Prostate gland (tissue), 2 donors: ENCODE results near the gene REEP3. TPM values are rescaled to one million over a fixed set of nuclear protein-coding genes. Genes with fewer than 3 reads are reported as not detected.
A peak's percentile ranks its signal among the peaks of the same experiment; 100 is the strongest.
"Not testable (repeated sequence)": the region's sequence is repeated elsewhere in the genome, so short reads cannot be mapped to it uniquely, and the experiment has no call there.

Source experiments
- DNase-seq: peaks from one replicate; pipeline ENCODE4 v3.0.0-alpha.2; 2019; ENCODE audit warnings: low spot score
- H3K27ac ChIP-seq, 2 donors: fragments of 200-600 bp; sonication (generic); 2 replicates each; pipeline ENCODE4 v1.5.1; 2017 to 2019
- H3K27me3 ChIP-seq: fragments of 200-600 bp; sonication (generic); replicated peaks from 2 replicates; pipeline ENCODE4 v1.5.1; 2019; ENCODE audit not compliant: insufficient read depth
- H3K36me3 ChIP-seq, 2 donors: fragments of 200-600 bp; sonication (generic); 1 replicate in 1 of 2; 2 replicates in 1 of 2; pipeline versions ENCODE4 v1.5.1 to v1.8.1; 2017 to 2019
- H3K4me1 ChIP-seq: fragments of 200-600 bp; sonication (generic); replicated peaks from 2 replicates; pipeline ENCODE4 v1.5.1; 2019
- H3K4me3 ChIP-seq, 2 donors: fragments of 200-600 bp; sonication (generic); 2 replicates each; pipeline ENCODE4 v1.5.1; 2017 to 2019
- H3K9me3 ChIP-seq: fragments of 200-600 bp; sonication (generic); 2 replicates; pipeline ENCODE4 v1.5.1; 2017
- CTCF ChIP-seq, 4 experiments: fragments of 200-600 bp in 2 of 4; fragments of 450-650 bp in 2 of 4; sonication (generic) in 2 of 4; IDR thresholded peaks; 1 replicate in 3 of 4; 2 replicates in 1 of 4; pipeline ENCODE4 v1.5.1; 2016 to 2019; ENCODE audit warnings: antibody characterized with exemption in 4 of 4, mild to moderate bottlenecking in 2 of 4, moderate library complexity in 2 of 4
- POLR2A ChIP-seq: fragments of 450-650 bp; IDR thresholded peaks from one replicate; pipeline ENCODE4 v1.6.1; 2016; ENCODE audit warnings: antibody characterized with exemption, mild to moderate bottlenecking
- POLR2AphosphoS5 ChIP-seq: sonication (generic); formaldehyde crosslinking; IDR thresholded peaks from one replicate; pipeline ENCODE4 v1.6.1; 2017; ENCODE audit warnings: antibody characterized with exemption
- WGBS: methylation state at CpG from one replicate; pipeline ENCODE4 v1.1.5; 2018; 5-methylcytosine and 5-hydroxymethylcytosine counted together
- intact Hi-C: fragments of 100-400 bp; cut with DNase I; formaldehyde crosslinking; loops from one replicate; pipeline ENCODE4 v1.14.2; 2022
- total RNA-seq, 2 donors: library from RNA; depleted of rRNA; stranded (reverse); fragments of >200 nt; gene quantifications; one replicate each; pipeline ENCODE4 v1.1.0, GENCODE V29; 2016

Gene REEP3
- total RNA-seq, 2 donors from 2014 or later: 32.0 to 52.4 TPM

DNA sequence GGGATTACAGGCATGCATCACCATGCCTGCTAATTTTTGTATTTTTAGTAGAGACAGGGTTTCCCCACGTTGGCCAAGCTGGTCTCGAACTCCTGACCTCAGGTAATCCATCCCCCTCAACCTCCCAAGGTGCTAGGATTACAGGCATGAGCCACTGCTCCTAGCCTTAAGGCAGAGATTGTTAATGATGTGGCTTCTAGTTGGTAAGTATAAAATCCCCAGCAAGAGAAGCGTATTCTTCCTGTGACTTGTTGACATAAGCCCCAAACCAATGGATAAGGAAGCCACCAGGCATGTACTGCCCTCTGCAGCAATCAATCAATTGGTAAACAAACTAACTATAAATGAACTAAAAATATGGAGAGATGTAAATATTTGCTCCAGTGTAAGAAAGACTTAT is 41.2 kb downstream of the REEP3 start:
- Histone ChIP-seq H3K36me3 (no peaks in the 10 kb centered on the region), H3K4me1 (no peaks in the 10 kb centered on the region), H3K27me3 (no peaks in the 10 kb centered on the region), H3K4me3 (no peak overlapping the region), H3K27ac (no peak overlapping the region), H3K9me3 (no peaks in the 10 kb centered on the region)
- intact Hi-C loops: no loop called here
- no peak for TF ChIP-seq POLR2AphosphoS5
- 92% methylated on average over 3 of the region's 3 CpGs for WGBS
- no peak for DNase-seq

DNA sequence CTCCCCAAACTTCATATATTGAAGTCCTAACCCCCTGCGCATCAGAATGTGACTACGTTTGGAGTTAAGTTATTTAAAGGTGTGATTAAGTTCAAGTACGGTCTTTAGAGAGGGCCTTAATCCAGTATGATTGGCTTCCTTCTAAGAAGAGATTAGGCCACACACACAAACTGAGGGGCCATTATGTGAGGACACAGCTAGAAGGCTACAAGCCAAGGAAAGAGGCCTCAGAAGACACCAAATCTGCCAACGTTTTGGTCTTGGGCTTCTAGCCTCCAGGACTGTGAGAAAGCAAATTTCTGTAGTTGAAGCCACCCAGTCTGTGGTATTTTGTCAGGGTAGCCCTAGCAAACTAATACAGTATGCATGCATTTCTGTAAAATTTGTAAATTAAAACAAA is 41.7 kb downstream of the REEP3 start:
- H3K4me1 ChIP-seq: no peaks in the 10 kb centered on the region
- no peak overlapping the region for H3K4me3 ChIP-seq

GRCh38 chr10:63563623-63564022 is 42.4 kb downstream of the REEP3 start:
- WGBS: 22% methylated on average over 3 of the region's 3 CpGs
- DNase-seq: no peak
- Histone ChIP-seq H3K4me1 (no peaks in the 10 kb centered on the region), H3K4me3 (no peak overlapping the region), H3K9me3 (no peaks in the 10 kb centered on the region), H3K36me3 (no peaks in the 10 kb centered on the region), H3K27ac (no peak overlapping the region), H3K27me3 (no peaks in the 10 kb centered on the region)
- intact Hi-C loops: no loop called here
- TF ChIP-seq POLR2AphosphoS5: no peak
- TF ChIP-seq POLR2A: no peak
- TF ChIP-seq CTCF (IDR thresholded peaks at IDR 0.05): no peak

More for the DNA sequence above, 41.7 kb downstream of the REEP3 start:
- intact Hi-C loops: no loop called here
- TF ChIP-seq CTCF (IDR thresholded peaks at IDR 0.05) (no peak), POLR2A (no peak), POLR2AphosphoS5 (no peak)
- no peak for DNase-seq
- no peaks in the 10 kb centered on the region for H3K27me3 ChIP-seq
- H3K9me3 ChIP-seq: no peaks in the 10 kb centered on the region
- H3K27ac ChIP-seq: no peak overlapping the region
- 85% methylated on average over 4 of the region's 4 CpGs for WGBS
- no peaks in the 10 kb centered on the region for H3K36me3 ChIP-seq

GRCh38 chr10:63564731-63565130 is 43.5 kb downstream of the REEP3 start:
- intact Hi-C loops, H3K27me3 ChIP-seq, H3K9me3 ChIP-seq, DNase-seq, H3K36me3 ChIP-seq, H3K4me1 ChIP-seq, H3K27ac ChIP-seq, H3K4me3 ChIP-seq: not testable (repeated sequence)
- 84% methylated on average over 3 of the region's 3 CpGs for WGBS

GRCh38 chr10:63573068-63573697 is 52.0 kb downstream of the REEP3 start:
- no peak for DNase-seq
- TF ChIP-seq POLR2AphosphoS5 (peak; percentile 37), CTCF (IDR thresholded peaks at IDR 0.05) (no peak)
- peak overlapping the region; percentile 18 to 64 for H3K27ac ChIP-seq
- H3K9me3 ChIP-seq: no peaks in the 10 kb centered on the region
- WGBS: 12% methylated on average over 3 of the region's 3 CpGs
- no peaks in the 10 kb centered on the region for H3K4me1 ChIP-seq
- no peaks in the 10 kb centered on the region for H3K27me3 ChIP-seq
- H3K36me3 ChIP-seq: no peaks in the 10 kb centered on the region
- intact Hi-C loops: loop anchor here (10.0 kb wide), 1 partner anchor 52 kb away; no protein-coding TSS in a partner anchor
- H3K4me3 ChIP-seq: no peak overlapping the region

DNA sequence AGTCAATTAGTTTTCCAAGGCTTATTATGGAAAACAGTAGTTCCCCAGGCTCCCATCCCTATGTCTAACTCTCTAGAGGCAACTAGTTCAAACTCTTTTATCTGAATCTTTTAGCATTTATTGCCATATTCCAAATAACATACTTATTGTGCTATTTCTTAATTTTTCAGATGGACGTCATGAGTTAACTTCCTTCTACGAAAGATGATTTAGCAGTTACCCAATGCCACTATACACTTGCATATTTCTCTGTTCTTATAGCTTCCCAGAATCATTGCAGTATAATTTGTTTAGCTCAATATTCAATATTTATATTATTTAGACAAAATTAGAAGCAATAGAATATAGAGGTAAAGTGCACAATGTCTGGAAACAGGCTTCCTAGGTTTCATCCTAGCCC is 52.8 kb downstream of the REEP3 start:
- no peak for DNase-seq
- no peak for TF ChIP-seq CTCF (IDR thresholded peaks at IDR 0.05)
- TF ChIP-seq POLR2A: no peak
- TF ChIP-seq POLR2AphosphoS5: no peak
- H3K4me1 ChIP-seq: no peaks in the 10 kb centered on the region
- no peaks in the 10 kb centered on the region for H3K9me3 ChIP-seq
- no peaks in the 10 kb centered on the region for H3K27me3 ChIP-seq
- no peaks in the 10 kb centered on the region for H3K36me3 ChIP-seq
- WGBS: 34% methylated on average over 2 of the region's 2 CpGs
- intact Hi-C loops: loop anchor here (10.0 kb wide), 1 partner anchor 51 kb away; no protein-coding TSS in a partner anchor
- H3K4me3 ChIP-seq: no peak overlapping the region
- peak overlapping the region; percentile 18 to 64 for H3K27ac ChIP-seq
